Measurements from ENCODE around the gene KRTAP10-12. TPM values are rescaled to one million over a fixed set of nuclear protein-coding genes. Genes with fewer than 3 reads are reported as not detected.

KRTAP10-12 gene
- total and polyA plus RNA-seq, 2 of the 13 experiments (the other 11 are each of a cell fraction or from before 2014, with no cell fraction given) = not detected

GRCh38 chr21:44736291-44737004, 39.5 kb downstream of the KRTAP10-12 start:
- Histone ChIP-seq H3K27me3 (ENCODE audit: control insufficient read depth in 1 of 2, insufficient read depth in 2 of 2, low read length in 2 of 2) (peaks cover 5 to 33% of the 10 kb centered on the region in 2 experiments), H3K9me3 (ENCODE audit: low read length) (no peaks in the 10 kb centered on the region), H3K4me3 (replicated peaks in 1 of 3; ENCODE audit: insufficient read depth in 1 of 3, low read depth in 2 of 3, low read length in 3 of 3) (no peak overlapping the region; a peak in 1 of 6 replicates), H3K79me2 (ENCODE audit: insufficient read depth, low read length) (no peaks in the 10 kb centered on the region), H3K27ac (ENCODE audit: extremely low read length, insufficient read depth, low read length) (no peak overlapping the region), H3K4me2 (ENCODE audit: low read depth, low read length) (peak overlapping the region; percentile 40; the same call in 1 of the 2 replicates), H2AFZ (ENCODE audit: low read length) (no peak overlapping the region), H3K36me3 (replicated peaks in 1 of 2; ENCODE audit: control insufficient read depth in 1 of 2, insufficient read depth in 2 of 2, low read length in 2 of 2) (no peaks in the 10 kb centered on the region), H3K9ac (ENCODE audit: insufficient read depth, low read depth, low read length) (no peak overlapping the region), H4K20me1 (ENCODE audit: insufficient read depth, low read length) (no peaks in the 10 kb centered on the region), H3K4me1 (ENCODE audit: insufficient read depth, low read length) (peaks cover 55% of the 10 kb centered on the region)
- peak; percentile 85 for DNase-seq (ENCODE audit: low spot score)
- ATAC-seq = peak; percentile 86
- ChIA-PET POLR2A (no interaction called here), CTCF (ENCODE audit: low intra/inter-chr PET ratio, low total read pairs) (no interaction called here)
- intact Hi-C loops (cut with micrococcal nuclease; ENCODE audit: unreplicated experiment) (loop anchor here (5.0 kb wide), 1 partner anchor 34 kb away; no protein-coding TSS in a partner anchor), in situ Hi-C loops (cut with HindIII; ENCODE audit: extremely low pct_ligation_motif_present, low pct_unique_long_range_greater_than_20kb) (loop anchor here (5.0 kb wide), 1 partner anchor 229 kb away; no protein-coding TSS in a partner anchor)
- WGBS (ENCODE audit: low lambda C conversion rate) = 0% methylated on average over 3 of the region's 8 CpGs
- FAIRE-seq = peak; percentile 70
- BruUV-seq (replicated peaks) = no TSS peak
- TF ChIP-seq RARA (CRISPR knock-in tag; IDR thresholded peaks at IDR 0.05) (peak; percentile 63), ELF3 (CRISPR knock-in tag; IDR thresholded peaks at IDR 0.05) (peak; percentile 59; the same call in 1 of the 2 replicates), NFIB (CRISPR knock-in tag; IDR thresholded peaks at IDR 0.05; ENCODE audit: borderline replicate concordance) (peak; percentile 89; the same call in 1 of the 2 replicates), GRHL1 (CRISPR knock-in tag; conservative IDR thresholded peaks at IDR 0.05) (no peak), HMG20A (CRISPR knock-in tag; IDR thresholded peaks at IDR 0.05; ENCODE audit: borderline replicate concordance) (0 out of 2 replicates have a peak, but pooled peaks have one; percentile 48), ARID5B (CRISPR knock-in tag; IDR thresholded peaks at IDR 0.05) (peak; percentile 71), MXI1 (IDR thresholded peaks at IDR 0.05; ENCODE audit: borderline replicate concordance, low read depth, low read length) (peak; percentile 42; the same call in 1 of the 3 replicates), ZMAT5 (CRISPR knock-in tag; IDR thresholded peaks at IDR 0.05; ENCODE audit: borderline replicate concordance, low read depth) (no peak), ATF1 (CRISPR knock-in tag; IDR thresholded peaks at IDR 0.05) (no peak), ZNF121 (CRISPR knock-in tag; IDR thresholded peaks at IDR 0.05) (peak; percentile 54), SOX13 (IDR thresholded peaks at IDR 0.05) (no peak), SOX13 (CRISPR knock-in tag; conservative IDR thresholded peaks at IDR 0.05 in 1 of 2, IDR thresholded peaks at IDR 0.05 in 1 of 2) (peak in 1 of 2 experiments; percentile 48; a peak in 1 of 4 replicates), FOXA1 (IDR thresholded peaks at IDR 0.05) (0 out of 2 replicates have a peak, but pooled peaks have one; percentile 35), FOXA1 (CRISPR knock-in tag; IDR thresholded peaks at IDR 0.05) (peak; percentile 98), MED8 (CRISPR knock-in tag; IDR thresholded peaks at IDR 0.05; ENCODE audit: insufficient replicate concordance) (no peak), ZKSCAN8 (CRISPR knock-in tag; IDR thresholded peaks at IDR 0.05; ENCODE audit: borderline replicate concordance) (0 out of 2 replicates have a peak, but pooled peaks have one; percentile 50), HNF4G (IDR thresholded peaks at IDR 0.05; ENCODE audit: borderline replicate concordance, low read depth, low read length) (peak; percentile 43; the same call in 1 of the 2 replicates), HNF4G (CRISPR knock-in tag; IDR thresholded peaks at IDR 0.05; ENCODE audit: borderline replicate concordance, low read depth) (no peak)
